Activated CD8-positive, alpha-beta memory T cell treated with anti-CD3 and anti-CD28 coated beads for 1 hour (primary cell): ENCODE measurements around the gene GALNT2.

Source experiments
- DNase-seq, 2 donors: peaks; one replicate each; pipeline ENCODE4 v3.0.0-alpha.2; 2020; ENCODE audit warnings: low read depth in 1 of 2; ENCODE audit errors: extremely low read depth in 1 of 2

The GALNT2 gene

DNA sequence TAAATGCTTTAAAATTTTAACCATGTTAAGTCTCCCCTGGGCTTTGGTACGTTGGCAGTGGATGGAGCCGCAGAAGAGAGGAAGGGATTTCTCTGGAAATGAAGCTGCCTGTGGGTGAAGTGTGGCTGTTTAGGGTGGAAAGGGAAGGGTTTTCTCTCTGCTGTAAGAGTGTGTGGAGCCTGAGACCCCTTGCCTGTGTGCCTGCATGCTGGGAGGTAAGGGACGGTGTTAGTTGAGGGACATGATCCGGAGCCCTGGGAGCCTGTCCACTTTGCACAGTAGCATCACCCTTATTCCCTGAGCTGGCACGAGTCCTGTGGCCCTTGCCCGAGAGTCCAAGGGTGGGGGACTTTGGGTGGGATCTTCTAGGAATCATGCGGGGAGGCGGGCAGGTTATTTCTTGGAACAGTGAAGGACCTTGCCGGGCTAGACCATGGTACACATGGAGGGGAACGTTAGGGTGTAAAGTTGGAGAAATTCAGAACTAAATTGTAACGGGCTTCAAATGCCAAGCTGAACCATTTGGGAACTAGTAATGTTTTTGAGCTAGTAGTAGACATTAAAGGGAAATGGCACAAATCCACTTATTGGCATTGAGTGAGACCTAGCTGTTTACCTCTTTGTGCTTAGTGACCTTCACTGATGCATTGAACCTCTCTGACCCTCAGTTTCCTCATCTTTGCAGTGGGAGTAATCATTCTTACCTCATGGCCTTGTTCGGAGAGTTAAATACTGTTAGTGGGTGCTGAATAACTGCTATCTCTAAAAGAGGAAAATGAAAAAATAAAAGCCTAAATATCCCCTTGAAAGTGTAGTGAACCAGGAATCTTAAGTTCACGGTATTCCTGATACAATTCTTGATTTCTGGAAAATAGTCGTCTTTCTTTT lies 3.5 kb downstream of the GALNT2 start:
- no peak for DNase-seq

- no peak for DNase-seq
Observed at GRCh38 chr1:230071316-230071715, 4.3 kb downstream of the GALNT2 start.

GRCh38 chr1:230072296-230072695 lies 5.3 kb downstream of the GALNT2 start:
- no peak for DNase-seq

GRCh38 chr1:230072866-230073265 lies 5.8 kb downstream of the GALNT2 start:
- no peak for DNase-seq

DNA sequence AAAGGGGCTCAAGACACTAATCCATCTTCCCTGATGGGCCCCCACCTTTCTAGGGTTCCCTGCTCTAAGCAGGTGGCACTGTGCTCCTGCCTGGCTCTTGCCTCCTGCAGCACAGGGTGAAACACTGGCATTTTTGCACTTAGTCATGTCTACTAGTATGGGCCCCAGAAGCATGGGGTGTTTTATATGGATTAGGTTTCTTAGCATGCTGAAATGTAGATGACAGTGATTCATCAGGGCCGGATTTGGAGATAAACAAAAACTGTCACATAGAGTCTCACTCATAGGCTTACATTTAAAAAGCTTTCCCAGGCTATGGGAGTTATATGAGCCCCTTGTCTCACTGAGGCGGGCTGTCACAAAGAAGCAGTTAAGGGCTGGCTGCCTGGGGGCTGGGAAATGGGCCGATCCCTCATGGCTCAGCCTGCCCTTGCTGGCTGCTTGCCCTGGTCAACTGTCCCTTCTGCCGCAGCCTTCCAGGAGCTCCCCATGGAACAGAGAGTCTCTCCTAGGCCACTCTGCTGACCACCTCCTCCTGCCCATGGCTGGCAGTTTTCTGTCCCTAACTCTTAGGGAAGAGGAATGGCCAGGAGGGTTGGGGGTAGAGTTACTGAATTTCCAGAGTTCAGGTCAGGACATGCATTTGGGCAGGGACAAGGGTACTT lies 6.5 kb downstream of the GALNT2 start:
- no peak for DNase-seq

DNA sequence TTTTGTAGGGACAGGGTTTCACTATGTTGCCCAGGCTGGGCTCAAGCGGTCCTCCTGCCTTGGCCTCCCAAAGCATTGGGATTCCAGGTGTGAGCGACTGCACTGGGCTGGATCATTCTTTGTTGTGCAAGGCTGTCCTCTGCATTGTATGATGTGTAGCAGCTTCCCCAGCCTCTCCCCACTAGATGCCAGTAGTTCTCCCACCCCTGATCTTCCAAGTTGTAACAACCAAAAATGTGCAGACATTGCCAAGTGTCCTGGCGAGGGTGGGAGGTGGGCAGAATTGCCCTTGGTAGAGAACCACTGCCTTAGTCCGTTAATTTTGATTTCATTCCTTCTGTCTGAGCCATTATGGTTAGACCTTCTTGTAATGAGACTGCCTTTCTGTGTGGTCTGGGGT lies 7.2 kb downstream of the GALNT2 start:
- no peak for DNase-seq

DNA sequence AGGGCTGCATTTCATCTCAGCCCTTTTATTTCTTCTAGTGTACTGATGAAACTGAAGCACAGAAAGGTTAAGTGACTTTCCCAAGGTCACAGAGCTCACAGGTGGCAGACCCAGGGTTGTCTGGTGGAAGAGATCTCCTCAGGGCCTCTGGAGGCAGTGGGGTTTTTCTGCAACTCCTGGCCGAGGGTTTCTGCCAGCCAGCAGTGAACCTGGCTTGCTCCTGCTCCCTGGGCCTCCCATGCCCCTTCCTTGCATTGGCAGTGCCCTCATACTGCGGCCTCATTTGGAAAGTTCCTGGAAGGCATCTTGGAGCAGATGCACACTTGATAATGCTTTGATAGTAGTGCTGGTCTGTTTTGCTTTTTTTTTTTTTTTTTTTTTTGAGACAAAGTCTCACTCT lies 7.7 kb downstream of the GALNT2 start:
- no peak for DNase-seq

DNA sequence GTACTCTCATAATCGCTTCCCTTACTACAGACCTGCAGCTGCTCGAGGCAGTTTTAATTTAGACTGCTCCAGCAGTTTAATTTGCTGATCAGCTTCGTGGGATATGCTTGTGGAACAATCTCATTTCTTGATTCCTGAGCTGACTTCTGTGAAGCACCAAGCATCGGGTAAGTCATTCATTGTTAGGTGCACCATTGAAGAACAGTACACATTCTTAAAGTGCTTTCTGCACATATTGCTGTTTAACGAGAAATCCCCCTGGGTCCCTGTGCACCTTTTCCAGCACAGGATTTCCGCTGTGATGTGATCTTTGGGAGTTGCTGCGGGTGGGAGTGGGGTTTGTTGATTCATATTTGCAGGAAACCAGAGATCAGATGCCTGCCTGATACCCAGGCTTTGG lies 9.1 kb downstream of the GALNT2 start:
- DNase-seq: no peak

GRCh38 chr1:230077011-230077410 lies 10.0 kb downstream of the GALNT2 start:
- DNase-seq: no peak

DNA sequence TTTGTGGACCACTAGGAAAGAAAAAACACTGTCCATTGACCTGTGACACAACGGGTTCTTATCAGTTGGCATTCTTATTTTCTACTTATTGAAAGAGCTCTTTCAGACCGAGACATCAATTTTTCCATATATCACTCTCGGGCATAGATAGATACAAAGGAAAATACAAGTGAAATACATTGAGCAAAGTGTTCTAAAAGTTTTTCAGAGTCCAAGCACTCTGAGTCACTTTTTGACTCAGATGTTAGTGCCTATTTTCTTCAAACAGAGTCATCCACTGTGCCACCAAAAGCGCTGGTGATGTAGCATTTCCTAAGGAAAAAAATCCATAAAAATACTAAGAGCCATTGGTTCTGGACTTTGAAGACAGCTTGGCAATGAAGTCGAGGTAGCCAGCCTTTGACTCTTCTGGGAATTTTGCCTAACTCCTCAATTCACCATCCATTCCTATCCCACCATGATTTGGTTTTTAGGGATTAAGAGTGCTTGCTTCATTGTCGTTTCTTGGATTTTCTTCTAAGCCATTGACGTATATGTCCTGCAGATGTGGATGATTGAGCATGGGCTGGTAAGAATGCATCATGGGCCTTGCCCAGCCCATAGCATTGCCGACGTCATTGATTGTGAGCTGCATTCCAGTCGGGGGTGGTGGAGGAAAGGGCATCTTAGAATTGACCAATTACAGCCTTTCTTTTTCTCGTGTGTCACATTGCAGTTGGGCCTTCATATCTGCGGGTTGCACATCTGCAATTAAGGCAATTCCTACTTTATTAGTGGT lies 10.6 kb downstream of the GALNT2 start:
- no peak for DNase-seq

- DNase-seq: no peak
Observed at GRCh38 chr1:230079199-230080024, 12.4 kb downstream of the GALNT2 start.

DNA sequence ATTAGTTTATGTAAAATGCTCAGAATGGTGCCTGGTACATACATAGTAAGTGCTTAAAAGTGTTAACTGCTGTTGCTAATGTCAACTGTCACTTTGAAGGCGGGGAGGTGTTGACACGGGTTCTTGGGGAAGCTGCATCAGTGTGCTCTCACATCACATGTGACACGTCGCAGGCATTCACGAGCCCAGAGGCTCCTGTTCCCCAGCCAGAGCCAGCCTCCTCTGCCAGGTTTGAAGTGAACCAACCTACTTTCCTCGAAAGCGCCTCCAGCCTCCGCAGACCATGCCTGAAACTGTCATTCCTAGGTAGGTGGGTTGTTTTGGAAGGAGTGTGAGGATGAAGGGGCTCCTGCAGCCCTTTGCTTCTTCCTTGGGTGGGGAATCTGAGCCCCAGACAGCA lies 13.8 kb downstream of the GALNT2 start:
- no peak for DNase-seq

DNA sequence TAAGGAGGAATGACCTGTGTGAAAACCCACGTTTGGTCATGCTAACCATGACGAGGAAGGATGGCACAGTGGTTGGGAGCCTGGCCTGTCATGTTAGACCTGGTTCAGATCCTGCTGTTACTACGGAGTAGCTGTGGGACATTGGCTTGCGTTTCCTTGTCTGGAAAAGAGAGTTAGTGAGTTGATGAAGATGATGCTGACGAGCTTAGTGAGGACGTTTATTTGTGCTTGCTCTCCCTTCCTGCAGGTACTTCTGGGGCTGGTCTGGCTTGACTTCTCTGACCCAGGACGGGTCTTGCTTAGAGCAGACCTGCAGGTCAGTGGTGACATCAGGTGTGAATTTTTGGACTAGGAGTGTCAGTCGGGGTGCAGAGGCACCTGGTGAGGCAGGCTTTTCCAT lies 14.7 kb downstream of the GALNT2 start:
- no peak for DNase-seq

DNA sequence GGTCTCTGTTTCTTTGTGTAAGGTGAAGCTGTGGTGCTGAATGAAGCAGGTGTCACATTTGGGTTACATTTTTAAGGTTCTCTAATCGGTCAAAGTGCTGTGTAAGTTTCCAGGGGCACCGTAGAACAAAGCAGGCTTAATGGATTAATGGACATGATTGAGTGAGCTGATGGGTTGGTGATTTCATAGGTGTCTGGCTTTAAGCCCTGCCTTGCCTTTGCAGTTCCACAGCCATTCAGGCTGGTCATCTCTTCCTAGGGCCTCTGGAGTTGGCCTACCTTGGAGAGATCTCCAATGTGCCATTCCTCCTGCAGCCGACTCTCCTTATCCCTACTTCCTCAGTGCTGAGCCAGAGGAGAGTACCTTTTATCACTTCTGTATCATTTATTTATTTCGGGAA lies 15.2 kb downstream of the GALNT2 start:
- DNase-seq: no peak

GRCh38 chr1:230083053-230083452 lies 16.0 kb downstream of the GALNT2 start:
- no peak for DNase-seq

GRCh38 chr1:230083746-230084407 lies 16.8 kb downstream of the GALNT2 start:
- no peak for DNase-seq

GRCh38 chr1:230084408-230085177 lies 17.6 kb downstream of the GALNT2 start:
- DNase-seq: no peak

DNA sequence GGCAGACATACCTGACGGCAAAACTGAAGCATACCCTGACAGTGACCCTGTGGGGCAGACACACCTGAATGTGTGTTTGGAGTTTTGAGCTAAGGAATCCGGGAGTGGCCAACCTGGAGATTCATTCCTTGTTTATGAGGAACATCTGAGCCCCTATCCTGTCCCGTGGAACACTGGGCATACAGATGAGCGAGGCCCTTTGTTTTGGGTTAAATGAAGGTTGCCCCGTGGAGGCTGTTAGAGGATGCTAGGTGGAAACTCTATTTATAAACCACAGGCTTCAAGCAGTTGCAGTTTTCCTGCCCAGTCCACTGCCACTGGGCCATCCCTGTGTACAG lies 18.1 kb downstream of the GALNT2 start:
- no peak for DNase-seq

- no peak for DNase-seq
Observed at GRCh38 chr1:230086151-230086550, 19.1 kb downstream of the GALNT2 start.
